Choroid plexus epithelial cell (primary cell): ENCODE measurements around the gene PPCS.
"Not testable (repeated sequence)": the region's sequence is repeated elsewhere in the genome, so short reads cannot be mapped to it uniquely, and the experiment has no call there.

Experiments
- DNase-seq: peaks from one replicate; pipeline ENCODE4 v3.0.0-alpha.2; 2010; ENCODE audit warnings: low read depth
- H3K4me3 ChIP-seq: 2 replicates; pipeline ENCODE4 v1.5.1; 2011; ENCODE audit warnings: low read depth, mild to moderate bottlenecking, control low read depth, low read length, moderate library complexity
- TF ChIP-seq, protein P1 (sequence below): conservative IDR thresholded peaks from 2 replicates; pipeline ENCODE4 v1.5.1; 2011; ENCODE audit warnings: low read depth, mild to moderate bottlenecking, control low read depth, inconsistent platforms, low read length, moderate library complexity

PPCS gene

DNA sequence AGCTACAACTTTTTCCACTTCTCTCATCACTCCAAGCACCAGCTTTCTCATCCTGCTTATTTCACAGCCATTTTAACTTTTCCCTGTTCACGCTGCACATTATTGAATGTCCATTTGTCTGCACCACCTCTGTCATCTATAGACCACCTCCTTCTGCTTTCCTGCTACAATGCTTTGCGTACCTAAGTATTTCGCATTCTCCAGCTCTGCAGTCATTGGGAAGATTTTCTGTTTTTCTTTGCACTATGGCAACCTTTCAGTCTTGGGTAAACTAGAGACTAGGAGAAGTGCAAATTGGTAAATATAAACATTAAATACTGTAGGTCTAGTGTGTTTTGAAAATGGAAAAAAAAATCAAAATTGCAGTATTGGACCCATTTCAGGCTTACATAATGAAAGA is 7.6 kb downstream of the PPCS start:
- no peak for DNase-seq
- TF ChIP-seq, protein P1, sequence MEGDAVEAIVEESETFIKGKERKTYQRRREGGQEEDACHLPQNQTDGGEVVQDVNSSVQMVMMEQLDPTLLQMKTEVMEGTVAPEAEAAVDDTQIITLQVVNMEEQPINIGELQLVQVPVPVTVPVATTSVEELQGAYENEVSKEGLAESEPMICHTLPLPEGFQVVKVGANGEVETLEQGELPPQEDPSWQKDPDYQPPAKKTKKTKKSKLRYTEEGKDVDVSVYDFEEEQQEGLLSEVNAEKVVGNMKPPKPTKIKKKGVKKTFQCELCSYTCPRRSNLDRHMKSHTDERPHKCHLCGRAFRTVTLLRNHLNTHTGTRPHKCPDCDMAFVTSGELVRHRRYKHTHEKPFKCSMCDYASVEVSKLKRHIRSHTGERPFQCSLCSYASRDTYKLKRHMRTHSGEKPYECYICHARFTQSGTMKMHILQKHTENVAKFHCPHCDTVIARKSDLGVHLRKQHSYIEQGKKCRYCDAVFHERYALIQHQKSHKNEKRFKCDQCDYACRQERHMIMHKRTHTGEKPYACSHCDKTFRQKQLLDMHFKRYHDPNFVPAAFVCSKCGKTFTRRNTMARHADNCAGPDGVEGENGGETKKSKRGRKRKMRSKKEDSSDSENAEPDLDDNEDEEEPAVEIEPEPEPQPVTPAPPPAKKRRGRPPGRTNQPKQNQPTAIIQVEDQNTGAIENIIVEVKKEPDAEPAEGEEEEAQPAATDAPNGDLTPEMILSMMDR = no peak
- peak overlapping the region; percentile 70 for H3K4me3 ChIP-seq

DNA sequence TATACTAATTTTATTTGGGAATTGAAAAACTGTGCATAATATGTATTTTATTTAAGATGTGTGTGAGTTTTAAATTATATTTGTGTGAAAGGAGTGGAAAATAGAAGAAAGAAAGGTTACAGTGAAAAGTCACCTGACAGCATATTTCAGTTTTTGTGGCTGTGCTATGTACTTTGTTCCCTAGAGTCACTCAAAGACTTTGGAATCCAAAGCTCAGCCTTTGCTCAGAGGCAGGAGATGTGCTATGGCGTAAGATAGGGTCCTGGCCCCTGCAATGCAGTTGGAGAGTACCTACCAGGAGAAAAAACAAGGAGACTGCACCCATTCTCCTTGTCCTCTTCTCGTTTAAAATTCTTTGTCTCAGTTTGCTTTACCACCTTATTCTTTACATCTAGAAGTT is 9.7 kb downstream of the PPCS start:
- TF ChIP-seq, protein P1 = no peak
- DNase-seq = no peak
- no peak overlapping the region for H3K4me3 ChIP-seq

DNA sequence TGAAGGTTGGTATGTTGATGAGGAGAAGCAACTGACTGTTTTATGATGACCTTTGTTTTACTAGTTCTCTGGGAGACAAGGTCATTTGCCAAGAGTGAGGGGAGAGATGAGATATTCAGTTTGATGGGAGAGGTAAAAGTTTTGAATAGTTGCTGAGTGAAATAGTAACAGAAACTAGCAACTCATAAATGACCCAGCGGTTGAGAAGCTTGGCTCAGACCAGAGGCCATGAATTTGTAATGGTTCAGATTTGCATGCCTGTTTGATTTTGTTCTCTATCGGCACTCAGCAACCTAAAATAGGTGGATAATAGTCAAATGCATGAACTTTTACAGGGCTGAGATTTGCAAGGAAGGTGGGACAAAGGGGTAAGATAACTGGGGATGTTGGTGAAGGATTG is 13.4 kb downstream of the PPCS start:
- no peak for DNase-seq
- TF ChIP-seq, protein P1 = no peak
- H3K4me3 ChIP-seq = no peak overlapping the region

DNA sequence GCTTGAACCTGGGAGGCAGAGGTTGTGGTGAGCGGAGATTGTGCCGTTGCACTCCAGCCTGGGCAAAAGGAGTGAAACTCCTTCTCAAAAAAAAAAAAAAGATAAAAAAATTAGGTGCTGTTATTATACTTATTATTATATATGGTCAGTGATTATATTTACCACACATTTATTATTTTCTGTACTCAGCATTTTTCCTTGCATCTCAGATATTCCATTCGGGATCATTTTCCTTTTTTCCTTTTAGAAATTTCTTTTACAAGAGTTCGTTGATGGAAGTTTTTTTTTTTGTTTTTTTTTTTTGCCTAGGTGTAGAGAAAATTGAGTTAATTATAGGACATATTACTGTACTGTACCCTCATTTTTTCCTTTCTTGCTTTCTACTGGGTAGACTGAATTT is 20.3 kb downstream of the PPCS start:
- TF ChIP-seq, protein P1 = no peak
- DNase-seq = no peak

DNA sequence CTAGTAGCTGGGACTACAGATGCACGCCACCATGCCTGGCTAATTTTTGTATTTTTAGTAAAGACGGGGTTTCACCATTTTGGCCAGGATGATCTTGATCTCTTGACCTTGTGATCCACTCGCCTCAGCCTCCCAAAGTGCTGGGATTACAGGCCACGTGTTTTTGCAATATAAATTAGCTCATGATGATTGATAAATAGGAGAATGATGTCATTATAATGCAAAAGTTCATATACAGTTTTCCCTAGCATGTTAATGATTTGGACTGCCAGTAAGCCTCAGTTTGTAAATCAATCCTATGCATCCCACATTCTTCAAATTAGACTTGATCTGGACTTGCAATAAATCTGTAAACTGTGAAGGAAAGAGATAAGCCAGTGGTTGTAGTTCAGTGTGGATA is 21.0 kb downstream of the PPCS start:
- DNase-seq, H3K4me3 ChIP-seq: not testable (repeated sequence)

More for the DNA sequence above, 20.3 kb downstream of the PPCS start:
- H3K4me3 ChIP-seq = no peak overlapping the region

DNA sequence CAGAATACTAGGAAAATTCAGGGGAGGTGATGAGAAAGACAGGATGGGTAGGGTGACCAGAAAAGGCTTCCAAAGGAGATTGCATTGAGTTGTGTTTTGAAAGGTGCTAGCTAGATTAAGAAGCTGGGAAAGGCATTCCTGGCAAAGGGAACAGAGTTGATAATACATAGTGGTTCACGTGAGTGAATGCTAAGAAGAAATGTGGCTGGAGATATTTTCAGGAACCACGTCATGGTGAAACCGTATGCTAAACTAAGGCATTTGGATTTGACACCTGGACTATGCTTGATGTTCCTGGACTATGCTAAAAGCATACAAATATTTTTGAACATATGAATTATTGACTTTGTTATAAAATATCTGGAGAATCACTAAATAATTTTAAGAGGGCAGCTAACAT is 21.4 kb downstream of the PPCS start:
- TF ChIP-seq, protein P1 = no peak
- no peak for DNase-seq
- no peak overlapping the region for H3K4me3 ChIP-seq

DNA sequence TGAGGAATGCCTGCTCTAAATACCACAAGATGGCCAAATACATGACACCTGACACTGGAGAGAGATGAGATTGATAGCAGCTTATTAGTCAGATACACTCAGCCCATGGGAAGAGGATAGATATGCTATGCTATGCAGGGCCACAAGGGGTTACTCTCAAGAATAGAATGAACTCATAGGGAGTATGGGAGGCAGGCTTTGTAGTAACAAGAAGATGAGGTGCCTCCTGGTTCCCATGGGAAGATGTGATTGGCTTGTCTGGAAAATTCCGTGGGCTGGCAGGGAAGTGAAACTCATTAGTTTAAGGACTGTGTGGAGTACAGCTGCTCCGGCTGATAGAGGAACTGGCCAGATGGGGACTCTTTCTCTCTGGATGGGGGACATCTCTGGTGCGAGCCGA is 23.3 kb downstream of the PPCS start:
- peak; percentile 17 for DNase-seq
- H3K4me3 ChIP-seq = no peak overlapping the region
- TF ChIP-seq, protein P1 = peak; percentile 17

DNA sequence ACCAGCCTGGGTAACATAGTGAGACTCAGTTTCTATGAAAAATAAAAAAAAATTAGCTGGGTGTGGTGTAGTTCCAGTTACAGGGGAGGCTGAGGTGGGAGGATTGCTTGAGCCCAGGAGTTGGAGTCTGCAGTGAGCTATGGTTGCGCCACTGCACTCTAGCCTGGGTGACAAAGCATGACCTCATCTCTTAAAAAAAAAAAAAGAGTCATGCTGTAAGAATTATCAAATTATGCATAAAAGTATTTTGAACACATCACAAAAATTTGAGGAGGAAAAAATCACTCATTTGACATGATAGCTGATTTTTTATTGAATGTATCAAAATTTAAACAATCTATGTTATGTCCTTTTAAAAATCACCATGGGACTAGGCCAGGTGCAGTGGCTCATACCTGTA is 24.6 kb downstream of the PPCS start:
- DNase-seq = no peak
- no peak overlapping the region for H3K4me3 ChIP-seq
- TF ChIP-seq, protein P1 = no peak
